Liver (tissue), 3 donors: ENCODE data around the gene DCT.

Experiments
- CTCF ChIP-seq: fragments of 150-350 bp; IDR thresholded peaks from 2 replicates; pipeline ENCODE4 v1.5.1; 2017; ENCODE audit warnings: improper control_type of control experiment, low read depth, low read length; ENCODE audit not compliant: missing input control
- EGR1 ChIP-seq, 2 donors: IDR thresholded peaks; 2 replicates each; pipeline ENCODE4 v1.6.1; 2016 to 2018; ENCODE audit warnings: antibody characterized with exemption in 2 of 2, low read depth in 2 of 2
- FOXA1 ChIP-seq: IDR thresholded peaks from 2 replicates; pipeline ENCODE4 v1.6.1; 2016; ENCODE audit warnings: antibody characterized with exemption
- GABPA ChIP-seq, 2 donors: IDR thresholded peaks in 1 of 2; conservative IDR thresholded peaks in 1 of 2; 2 replicates each; pipeline ENCODE4 v1.6.1; 2016; ENCODE audit warnings: antibody characterized with exemption in 2 of 2, mild to moderate bottlenecking in 1 of 2, moderate library complexity in 1 of 2
- HNF4A ChIP-seq, 2 donors: conservative IDR thresholded peaks; 2 replicates each; pipeline ENCODE4 v1.6.1; 2016; ENCODE audit warnings: antibody characterized with exemption in 2 of 2, mild to moderate bottlenecking in 2 of 2
- RAD21 ChIP-seq, 2 donors: IDR thresholded peaks; 2 replicates each; pipeline ENCODE4 v1.6.1; 2016; ENCODE audit warnings: antibody characterized with exemption in 2 of 2, mild to moderate bottlenecking in 2 of 2
- RXRA ChIP-seq, 2 donors: IDR thresholded peaks; 2 replicates each; pipeline ENCODE4 v1.6.1; 2017 to 2018; ENCODE audit warnings: antibody characterized with exemption in 2 of 2, mild to moderate bottlenecking in 1 of 2
- TAF1 ChIP-seq: conservative IDR thresholded peaks from 2 replicates; pipeline ENCODE4 v1.6.1; 2016; ENCODE audit warnings: antibody characterized with exemption, mild to moderate bottlenecking
- YY1 ChIP-seq: IDR thresholded peaks from 2 replicates; pipeline ENCODE4 v1.6.1; 2016; ENCODE audit warnings: antibody characterized with exemption, mild to moderate bottlenecking
- ZBTB33 ChIP-seq: IDR thresholded peaks from 2 replicates; pipeline ENCODE4 v1.6.1; 2016; ENCODE audit warnings: antibody characterized with exemption
- TF ChIP-seq, protein P1 (sequence below): IDR thresholded peaks from 2 replicates; pipeline ENCODE4 v1.6.1; 2016; ENCODE audit warnings: antibody characterized with exemption, mild to moderate bottlenecking
- TF ChIP-seq, protein P2 (sequence below): IDR thresholded peaks from 2 replicates; pipeline ENCODE4 v1.6.1; 2016; ENCODE audit warnings: antibody characterized with exemption
- TF ChIP-seq, protein P3 (sequence below): IDR thresholded peaks from 2 replicates; pipeline ENCODE4 v1.6.1; 2016; ENCODE audit warnings: antibody characterized with exemption
- donor health status: healthy.
- donor health status: healthy.

GRCh38 chr13:94389604-94390351, 89.7 kb downstream of the DCT start:
- no peak for TF ChIP-seq HNF4A (conservative IDR thresholded peaks at IDR 0.05)
- TF ChIP-seq CTCF: no peak
- no peak for TF ChIP-seq TAF1
- TF ChIP-seq FOXA1: no peak
- no peak for TF ChIP-seq GABPA (IDR thresholded peaks at IDR 0.05 in 1 of 2, conservative IDR thresholded peaks at IDR 0.05 in 1 of 2)
- TF ChIP-seq, protein P1, sequence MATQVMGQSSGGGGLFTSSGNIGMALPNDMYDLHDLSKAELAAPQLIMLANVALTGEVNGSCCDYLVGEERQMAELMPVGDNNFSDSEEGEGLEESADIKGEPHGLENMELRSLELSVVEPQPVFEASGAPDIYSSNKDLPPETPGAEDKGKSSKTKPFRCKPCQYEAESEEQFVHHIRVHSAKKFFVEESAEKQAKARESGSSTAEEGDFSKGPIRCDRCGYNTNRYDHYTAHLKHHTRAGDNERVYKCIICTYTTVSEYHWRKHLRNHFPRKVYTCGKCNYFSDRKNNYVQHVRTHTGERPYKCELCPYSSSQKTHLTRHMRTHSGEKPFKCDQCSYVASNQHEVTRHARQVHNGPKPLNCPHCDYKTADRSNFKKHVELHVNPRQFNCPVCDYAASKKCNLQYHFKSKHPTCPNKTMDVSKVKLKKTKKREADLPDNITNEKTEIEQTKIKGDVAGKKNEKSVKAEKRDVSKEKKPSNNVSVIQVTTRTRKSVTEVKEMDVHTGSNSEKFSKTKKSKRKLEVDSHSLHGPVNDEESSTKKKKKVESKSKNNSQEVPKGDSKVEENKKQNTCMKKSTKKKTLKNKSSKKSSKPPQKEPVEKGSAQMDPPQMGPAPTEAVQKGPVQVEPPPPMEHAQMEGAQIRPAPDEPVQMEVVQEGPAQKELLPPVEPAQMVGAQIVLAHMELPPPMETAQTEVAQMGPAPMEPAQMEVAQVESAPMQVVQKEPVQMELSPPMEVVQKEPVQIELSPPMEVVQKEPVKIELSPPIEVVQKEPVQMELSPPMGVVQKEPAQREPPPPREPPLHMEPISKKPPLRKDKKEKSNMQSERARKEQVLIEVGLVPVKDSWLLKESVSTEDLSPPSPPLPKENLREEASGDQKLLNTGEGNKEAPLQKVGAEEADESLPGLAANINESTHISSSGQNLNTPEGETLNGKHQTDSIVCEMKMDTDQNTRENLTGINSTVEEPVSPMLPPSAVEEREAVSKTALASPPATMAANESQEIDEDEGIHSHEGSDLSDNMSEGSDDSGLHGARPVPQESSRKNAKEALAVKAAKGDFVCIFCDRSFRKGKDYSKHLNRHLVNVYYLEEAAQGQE: no peak
- TF ChIP-seq RXRA (IDR thresholded peaks at IDR 0.05): no peak
- TF ChIP-seq RAD21 (IDR thresholded peaks at IDR 0.05): no peak
- TF ChIP-seq, protein P2, sequence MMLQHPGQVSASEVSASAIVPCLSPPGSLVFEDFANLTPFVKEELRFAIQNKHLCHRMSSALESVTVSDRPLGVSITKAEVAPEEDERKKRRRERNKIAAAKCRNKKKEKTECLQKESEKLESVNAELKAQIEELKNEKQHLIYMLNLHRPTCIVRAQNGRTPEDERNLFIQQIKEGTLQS: no peak
- no peak for TF ChIP-seq YY1
- TF ChIP-seq, protein P3, sequence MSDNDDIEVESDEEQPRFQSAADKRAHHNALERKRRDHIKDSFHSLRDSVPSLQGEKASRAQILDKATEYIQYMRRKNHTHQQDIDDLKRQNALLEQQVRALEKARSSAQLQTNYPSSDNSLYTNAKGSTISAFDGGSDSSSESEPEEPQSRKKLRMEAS: no peak
- no peak for TF ChIP-seq ZBTB33
- no peak for TF ChIP-seq EGR1 (IDR thresholded peaks at IDR 0.05; ENCODE audit: low read depth in 2 of 2)
